ENCODE results near the gene OR2M2. TPM values are rescaled to one million over a fixed set of nuclear protein-coding genes. Genes with fewer than 3 reads are reported as not detected.

The OR2M2 gene
- total and polyA plus RNA-seq, 2 donors (not counting 3 experiments of a cell fraction or from before 2014, with no cell fraction given), result not detected

GRCh38 chr1:248155927-248156326 is 18.7 kb upstream of the OR2M2 start:
- CTCF ChIA-PET, result no interaction called here

More at GRCh38 chr1:248155927-248156326, 18.7 kb upstream of the OR2M2 start:
- no peaks in the 10 kb centered on the region for H3K27me3 ChIP-seq (ENCODE audit: control insufficient read depth in 2 of 2, insufficient read depth in 2 of 2, low read length in 2 of 2)
- BruUV-seq (replicated peaks), result no TSS peak
- H3K36me3 ChIP-seq (ENCODE audit: control insufficient read depth in 2 of 2, extremely low read depth in 1 of 2, insufficient read depth in 2 of 2, low read length in 2 of 2), result no peaks in the 10 kb centered on the region
- no peak overlapping the region for H3K4me2 ChIP-seq (ENCODE audit: insufficient read depth, low read length)
- no peak for FAIRE-seq
- H3K4me3 ChIP-seq (replicated peaks in 1 of 3; ENCODE audit: insufficient read depth in 1 of 3, low read depth in 1 of 3, low read length in 3 of 3), result no peak overlapping the region
- H3K9ac ChIP-seq (replicated peaks; ENCODE audit: extremely low read depth, insufficient read depth, low read length), result no peak overlapping the region
- POLR2A ChIA-PET, result no interaction called here
- no peaks in the 10 kb centered on the region for H3K9me1 ChIP-seq (replicated peaks; ENCODE audit: control insufficient read depth, extremely low read depth, insufficient read depth, low read length)
- intact Hi-C loops (cut with micrococcal nuclease) (no loop called here), dilution Hi-C loops (cut with MboI; ENCODE audit: extremely low pct_ligation_motif_present, low sequenced_read_pairs) (no loop called here)
- H3K9me3 ChIP-seq (replicated peaks; ENCODE audit: control insufficient read depth, insufficient read depth, low read length), result peaks cover 4% of the 10 kb centered on the region
- no peak overlapping the region for H2AFZ ChIP-seq (ENCODE audit: low read depth, low read length)
- TF ChIP-seq EZH2 (IDR thresholded peaks at IDR 0.05; ENCODE audit: borderline replicate concordance, low read depth, low read length, severe bottlenecking) (no peak), CTCF (IDR thresholded peaks at IDR 0.05; ENCODE audit: extremely low read depth in 1 of 2, insufficient read depth in 1 of 2, low read depth in 1 of 2, low read length in 2 of 2) (no peak), GATA2 (IDR thresholded peaks at IDR 0.05; ENCODE audit: insufficient read depth, insufficient read length, low read depth, low read length) (no peak), MAX (IDR thresholded peaks at IDR 0.05; ENCODE audit: insufficient read depth, insufficient read length) (no peak), POLR2A (IDR thresholded peaks at IDR 0.05; ENCODE audit: low read depth, low read length) (no peak)
- H3K79me2 ChIP-seq (ENCODE audit: control insufficient read depth, insufficient read depth, low read length), result no peaks in the 10 kb centered on the region
- DNase-seq (ENCODE audit: low read depth, low spot score), result no peak
- H3K27ac ChIP-seq (ENCODE audit: insufficient read depth, low read depth, low read length), result no peak overlapping the region
- no peaks in the 10 kb centered on the region for H4K20me1 ChIP-seq (replicated peaks; ENCODE audit: control insufficient read depth, extremely low read depth, insufficient read depth, low read length)
- H3K4me1 ChIP-seq (ENCODE audit: control insufficient read depth, extremely low read depth, insufficient read depth, low read length), result no peaks in the 10 kb centered on the region
